Activated naive CD4-positive, alpha-beta T cell (primary cell): ENCODE results near the gene PHGDH.
A peak's percentile ranks its signal among the peaks of the same experiment; 100 is the strongest.
"Not testable (repeated sequence)": the region's sequence is repeated elsewhere in the genome, so short reads cannot be mapped to it uniquely, and the experiment has no call there.

Experiments
- DNase-seq, 4 experiments: peaks; one replicate each; lab custom pipeline; 2025; lab: John Stamatoyannopoulos, UW

Gene PHGDH

DNA sequence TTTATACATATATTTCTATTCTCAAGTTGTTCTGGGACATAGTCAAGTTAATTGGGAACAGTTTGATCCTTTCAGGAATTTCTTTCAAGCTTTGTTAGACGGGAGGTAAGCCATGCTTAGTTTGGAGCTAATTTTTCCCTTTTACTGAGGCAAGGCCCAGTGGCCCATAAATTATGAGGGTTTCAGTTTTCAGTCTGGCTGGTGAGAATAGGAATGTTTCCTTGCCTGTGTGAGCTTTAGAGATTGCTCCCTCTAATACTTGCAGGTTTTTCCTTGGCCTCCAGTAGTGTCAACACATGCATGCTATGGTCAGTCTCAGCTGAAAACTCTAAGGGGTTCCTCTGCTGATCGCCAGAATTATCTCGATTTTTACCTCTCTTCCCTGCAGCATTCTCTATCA, 14.1 kb upstream of the PHGDH start:
- DNase-seq = no peak

DNA sequence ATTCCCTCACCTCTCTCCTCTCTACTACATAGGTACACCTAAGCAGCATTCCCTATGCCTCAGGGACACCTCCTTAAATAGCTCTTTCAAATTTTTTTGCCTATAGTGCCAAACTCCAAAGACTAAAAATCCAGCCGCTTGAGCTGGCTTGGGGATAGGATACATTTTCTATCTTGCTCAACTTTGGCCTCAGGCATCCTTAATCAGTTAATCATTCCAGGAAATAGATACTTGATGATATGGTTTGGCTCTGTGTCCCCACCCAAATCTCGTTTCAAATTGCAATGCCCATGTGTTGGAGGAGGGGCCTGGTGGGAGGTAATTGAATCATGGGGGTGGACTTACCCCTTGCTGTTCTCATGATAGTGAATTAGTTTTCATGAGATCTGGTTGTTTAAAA, 11.4 kb upstream of the PHGDH start:
- DNase-seq = no peak

DNA sequence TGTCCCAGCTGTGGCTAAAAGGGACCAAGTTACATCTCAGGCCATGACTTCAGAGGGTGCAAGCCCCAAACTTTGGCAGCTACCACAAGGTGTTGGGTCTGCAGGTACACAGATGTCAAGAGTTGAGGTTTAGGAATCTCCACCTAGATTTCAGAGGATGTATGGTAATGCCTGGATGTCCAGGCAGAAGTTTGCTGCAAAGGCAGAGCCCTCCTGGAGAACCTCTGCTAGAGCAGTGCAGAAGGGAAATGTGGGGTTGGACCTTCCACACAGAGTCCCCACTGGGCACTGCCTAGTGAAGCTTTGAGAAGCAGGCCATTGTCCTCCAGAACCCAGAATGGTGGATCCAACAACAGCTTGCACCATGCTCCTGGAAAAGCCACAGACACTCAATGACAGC, 10.1 kb upstream of the PHGDH start:
- no peak for DNase-seq

DNA sequence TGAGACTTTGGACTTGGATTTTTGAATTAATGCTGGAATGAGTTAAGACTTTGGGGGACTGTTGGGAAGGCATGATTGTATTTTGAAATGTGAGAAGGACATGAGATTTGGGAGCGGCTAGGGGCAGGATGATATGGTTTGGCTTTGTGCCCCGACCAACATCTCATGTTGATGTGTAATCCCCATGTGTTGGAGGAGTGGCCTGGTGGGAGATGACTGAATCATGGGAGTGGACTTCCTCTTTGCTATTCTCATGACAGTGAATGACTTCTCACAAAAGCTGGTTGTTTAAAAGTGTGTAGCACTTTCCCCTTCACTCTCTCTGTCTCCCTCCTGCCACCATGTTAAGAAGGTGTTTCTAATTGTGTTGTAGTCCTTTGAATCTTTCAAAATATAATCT, 9.3 kb upstream of the PHGDH start:
- no peak for DNase-seq

DNA sequence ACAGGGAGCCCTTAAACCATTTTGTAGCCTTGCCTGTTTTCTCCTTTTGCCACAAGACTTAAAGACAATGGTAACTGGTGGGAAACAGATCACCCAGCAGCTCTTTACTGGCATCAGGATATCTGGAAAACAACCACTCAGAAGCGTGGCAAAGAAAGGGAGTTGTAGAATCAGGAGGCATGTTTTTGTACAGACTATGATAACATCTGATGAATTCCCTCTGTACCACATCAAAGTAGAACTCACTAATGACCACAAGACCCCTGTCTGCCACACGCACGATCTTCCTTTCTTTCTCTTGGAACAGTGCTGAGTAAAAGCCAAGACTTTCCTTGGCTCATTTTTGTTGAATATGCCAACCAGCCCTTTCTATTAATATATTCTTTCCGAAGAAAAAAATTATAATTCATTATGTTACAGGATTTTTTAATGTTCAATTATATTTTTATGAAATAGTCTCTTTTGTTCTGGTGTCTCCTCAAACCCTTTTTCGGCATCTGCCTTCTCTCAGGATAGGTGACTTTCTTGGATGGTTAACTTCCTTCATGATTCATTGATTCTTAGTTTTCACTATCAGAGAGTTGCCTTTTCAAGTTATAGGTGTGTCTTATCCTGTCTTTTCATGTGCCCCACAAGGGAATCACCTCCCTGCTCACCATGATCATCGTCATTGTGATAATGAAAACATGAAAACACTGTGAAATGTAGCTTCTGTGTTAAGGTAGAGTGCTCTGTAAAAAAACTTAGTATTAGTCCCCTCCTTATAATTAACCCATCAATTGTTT, 7.9 kb upstream of the PHGDH start:
- DNase-seq = no peak

DNA sequence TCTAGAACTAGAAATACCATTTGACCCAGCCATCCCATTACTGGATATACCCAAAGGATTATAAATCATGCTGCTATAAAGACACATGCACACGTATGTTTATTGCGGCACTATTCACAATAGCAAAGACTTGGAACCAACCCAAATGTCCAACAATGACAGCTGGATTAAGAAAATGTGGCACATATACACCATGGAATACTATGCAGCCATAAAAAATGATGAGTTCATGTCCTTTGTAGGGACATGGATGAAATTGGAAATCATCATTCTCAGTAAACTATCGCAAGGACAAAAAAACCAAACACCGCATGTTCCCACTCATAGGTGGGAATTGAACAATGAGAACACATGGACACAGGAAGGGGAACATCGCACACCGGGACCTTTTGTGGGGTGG, 5.1 kb upstream of the PHGDH start:
- DNase-seq = not testable (repeated sequence)

DNA sequence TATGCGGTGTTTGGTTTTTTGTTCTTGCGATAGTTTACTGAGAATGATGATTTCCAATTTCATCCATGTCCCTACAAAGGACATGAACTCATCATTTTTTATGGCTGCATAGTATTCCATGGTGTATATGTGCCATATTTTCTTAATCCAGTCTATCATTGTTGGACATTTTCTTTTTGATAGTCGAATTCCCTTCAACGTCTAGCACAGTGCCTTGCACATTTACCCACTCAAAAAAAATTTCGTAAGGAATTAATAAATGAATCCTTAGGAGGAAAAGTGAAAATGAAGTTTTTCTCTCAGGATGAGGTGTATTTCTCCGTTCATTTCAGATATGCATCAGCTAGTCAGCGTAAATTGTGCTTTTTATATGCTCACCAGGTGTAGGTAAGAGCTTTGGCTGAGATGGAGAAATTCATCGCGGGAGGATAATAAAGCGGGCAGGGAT, 354 bp upstream of the PHGDH start:
- not testable (repeated sequence) for DNase-seq

DNA sequence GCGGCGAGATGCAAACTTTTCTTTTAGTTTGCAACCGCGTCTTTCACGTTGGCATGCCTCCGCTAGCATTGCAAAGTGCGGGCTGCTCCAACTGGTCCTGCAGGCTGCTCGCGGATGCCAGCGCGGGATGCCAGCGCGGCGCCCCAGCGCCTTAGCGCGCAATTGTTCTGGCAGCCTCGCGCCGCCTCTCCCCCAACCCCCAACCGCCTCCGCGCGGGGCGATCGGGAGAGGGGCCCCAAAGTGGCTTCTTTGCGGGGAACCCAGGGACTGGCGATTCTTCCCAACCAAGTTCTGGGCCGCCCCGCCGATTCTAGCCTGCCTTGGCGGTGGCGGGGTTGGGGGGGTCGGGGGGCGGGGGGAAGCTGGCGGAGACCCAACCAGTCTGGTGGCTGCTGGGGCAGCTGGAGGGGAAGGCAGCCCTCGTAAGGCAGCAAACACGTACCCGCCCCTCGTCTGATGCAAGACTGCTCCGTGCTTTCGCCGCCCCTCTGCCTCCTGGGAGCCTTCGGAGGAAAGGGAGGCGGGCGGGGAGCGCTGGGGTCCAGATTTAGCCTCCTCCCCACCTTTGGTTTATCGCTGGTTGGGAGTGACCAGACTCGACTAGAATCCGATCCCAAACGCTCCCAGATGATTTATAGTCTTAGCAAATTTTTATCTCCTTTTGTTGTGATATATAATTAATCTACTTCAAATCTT, 756 bp downstream of the PHGDH start:
- DNase-seq = peak in 1 of 4 experiments; percentile 11

DNA sequence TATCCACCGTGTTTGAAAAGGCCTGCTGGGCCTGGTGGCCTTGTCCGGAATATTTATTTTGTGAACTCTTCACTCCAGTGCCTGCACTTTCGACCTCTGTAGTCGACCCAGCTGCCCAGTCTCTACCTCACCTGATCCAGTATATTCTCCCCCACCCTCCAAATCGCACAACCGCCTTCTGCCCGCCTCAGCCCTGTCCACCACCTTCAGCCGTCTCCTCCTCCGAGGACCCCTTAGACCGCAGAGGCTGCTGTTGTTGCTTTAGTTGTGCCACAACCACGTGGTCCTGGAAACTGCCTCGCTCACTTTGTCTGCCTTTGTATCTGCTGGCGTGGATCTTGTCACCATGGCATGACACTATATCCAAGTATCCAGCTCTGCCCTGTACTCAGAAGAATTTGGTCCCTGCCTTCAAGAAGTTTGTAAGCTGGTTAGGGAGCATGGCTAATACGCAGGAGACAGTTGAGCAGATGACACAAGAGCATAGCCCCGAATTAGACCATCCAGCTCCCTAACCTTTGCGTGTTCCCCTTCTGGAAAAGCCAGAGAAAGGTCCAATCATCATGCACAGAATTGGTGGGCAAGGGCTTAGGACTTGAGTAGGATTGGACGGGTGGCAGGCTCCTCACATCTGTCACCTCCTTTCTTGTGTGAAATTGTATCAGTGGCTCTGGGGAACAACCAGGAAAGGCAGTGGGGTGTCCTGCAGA, 1.5 kb downstream of the PHGDH start:
- DNase-seq = no peak

DNA sequence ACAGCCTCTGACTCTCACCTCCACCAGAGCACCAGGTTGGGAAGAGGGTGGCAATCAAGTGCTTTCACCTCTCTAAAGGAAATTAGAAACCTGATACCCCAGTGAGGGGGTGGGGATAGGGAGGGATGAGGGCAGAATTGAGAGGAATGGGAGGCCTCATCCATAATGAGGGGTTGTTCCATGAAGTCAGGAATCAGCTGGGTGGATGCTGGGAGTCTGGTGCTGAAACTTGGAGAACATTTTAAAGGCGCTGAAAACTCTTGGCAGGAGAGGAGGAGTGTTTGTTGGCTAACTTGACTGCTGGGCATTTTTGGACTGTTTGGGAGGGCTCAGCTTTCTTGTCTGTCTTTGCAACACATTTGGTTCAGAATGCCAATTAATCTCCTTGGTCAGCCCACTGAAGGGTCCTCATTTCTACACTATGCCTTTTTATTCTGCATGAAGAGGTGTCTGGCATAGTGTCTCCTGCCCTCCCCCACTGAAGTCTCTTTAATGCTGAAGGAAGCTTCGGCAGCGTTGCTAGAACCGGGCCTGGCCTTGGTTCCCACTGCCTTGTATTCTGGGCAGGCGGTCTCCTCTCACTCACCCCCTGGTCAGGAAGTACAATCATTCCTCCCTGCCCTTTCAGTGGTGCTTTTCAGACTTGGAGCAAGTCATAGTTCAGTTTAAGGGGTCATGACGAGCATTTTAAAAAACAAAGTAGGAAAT, 2.2 kb downstream of the PHGDH start:
- no peak for DNase-seq

DNA sequence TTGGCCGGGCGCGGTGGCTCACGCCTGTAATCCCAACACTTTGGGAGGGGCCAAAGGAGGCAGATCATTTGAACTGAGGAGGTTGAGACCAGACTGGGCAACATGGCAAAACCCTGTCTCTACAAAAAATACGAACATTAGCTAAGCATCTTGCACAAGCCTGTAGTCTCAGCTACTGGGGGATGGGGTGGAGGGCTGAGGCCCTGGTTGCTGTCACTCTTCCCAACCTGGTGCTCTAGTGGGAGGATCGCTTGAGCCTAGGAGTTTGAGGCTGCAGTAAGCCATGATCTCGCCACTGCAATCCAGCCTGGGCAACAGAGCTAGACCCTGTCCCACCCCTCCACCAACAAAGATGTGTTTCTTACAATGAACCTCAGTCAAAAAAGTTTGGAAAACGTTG, 2.8 kb downstream of the PHGDH start:
- no peak for DNase-seq

DNA sequence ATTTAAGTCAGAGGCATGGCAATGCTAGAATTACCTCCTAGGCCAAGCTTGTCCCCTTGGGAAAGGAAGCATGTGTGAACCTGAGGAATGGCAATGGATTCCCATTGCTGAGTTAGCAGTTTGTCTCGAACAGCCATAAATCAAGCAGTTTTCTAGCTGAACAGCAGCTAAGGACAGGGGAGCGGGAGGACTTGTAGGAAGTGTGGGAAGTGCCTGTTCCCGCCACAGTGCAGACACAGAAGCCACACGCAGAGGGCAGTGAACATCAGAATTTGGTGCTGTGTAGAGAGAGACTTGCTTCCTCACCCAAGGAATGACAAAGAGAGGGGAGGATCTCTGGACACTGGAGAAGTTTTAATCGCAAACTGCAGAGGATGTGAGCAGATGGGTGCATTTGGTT, 3.8 kb downstream of the PHGDH start:
- no peak for DNase-seq

DNA sequence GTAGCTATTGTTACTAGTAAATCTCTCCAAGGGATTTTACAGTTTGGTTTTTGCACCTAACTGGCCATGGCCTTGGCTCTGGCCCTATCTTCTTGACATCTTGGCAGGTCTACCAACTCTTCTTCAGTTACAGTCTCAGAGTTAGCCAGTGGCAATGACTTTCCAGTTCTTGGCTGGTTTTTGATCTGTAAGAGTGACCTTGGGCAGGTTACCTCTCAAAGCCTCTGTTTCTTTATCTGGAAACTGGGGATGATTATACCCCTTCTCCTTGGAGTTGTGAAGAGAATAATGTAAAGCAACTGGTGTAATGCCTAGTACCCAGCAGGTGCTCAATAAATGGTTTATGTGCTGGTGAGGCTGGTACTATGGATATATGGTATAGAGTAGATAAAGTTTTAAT, 6.7 kb downstream of the PHGDH start:
- DNase-seq = no peak

DNA sequence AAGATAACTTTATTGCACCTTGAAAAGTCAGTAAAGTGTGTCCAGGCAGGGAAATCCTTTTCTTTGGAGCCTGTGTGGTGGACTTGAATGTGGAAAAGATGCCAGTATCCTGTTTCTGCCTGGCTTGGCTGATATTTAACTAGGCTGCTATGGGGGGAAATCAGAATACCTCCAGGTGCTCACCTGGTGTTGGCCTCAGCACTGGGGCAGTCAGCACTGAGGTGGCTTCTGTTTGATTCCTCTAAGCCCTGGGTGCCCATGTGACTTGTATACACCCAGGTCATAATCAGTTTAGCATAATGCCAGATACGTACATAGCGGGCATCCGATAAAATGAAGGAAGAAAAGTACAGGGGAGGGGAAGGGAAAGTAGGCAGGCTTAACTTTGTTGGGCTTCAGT, 7.2 kb downstream of the PHGDH start:
- DNase-seq = no peak

DNA sequence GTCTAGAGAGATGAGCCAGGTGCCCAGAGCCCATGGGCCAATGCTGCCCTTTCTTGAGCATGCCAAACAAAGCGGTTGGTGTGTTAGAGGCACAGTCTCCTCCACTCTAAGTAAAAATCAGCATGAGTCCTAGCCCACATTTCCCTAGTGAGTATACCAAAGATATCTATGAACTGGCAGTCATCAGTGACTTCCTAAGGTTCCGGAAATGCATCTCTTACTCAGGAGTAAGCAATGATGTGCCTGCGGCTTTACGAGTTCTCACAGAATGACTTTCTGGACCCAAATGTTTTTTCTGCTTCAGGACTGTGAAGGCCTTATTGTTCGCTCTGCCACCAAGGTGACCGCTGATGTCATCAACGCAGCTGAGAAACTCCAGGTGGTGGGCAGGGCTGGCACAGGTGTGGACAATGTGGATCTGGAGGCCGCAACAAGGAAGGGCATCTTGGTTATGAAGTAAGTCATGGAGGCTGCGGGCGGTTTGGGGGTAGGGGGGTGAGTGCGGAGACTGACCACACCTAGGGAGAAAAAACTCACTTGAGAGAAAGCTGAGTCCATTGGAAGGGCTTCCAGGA, 9.2 kb downstream of the PHGDH start:
- DNase-seq = no peak

DNA sequence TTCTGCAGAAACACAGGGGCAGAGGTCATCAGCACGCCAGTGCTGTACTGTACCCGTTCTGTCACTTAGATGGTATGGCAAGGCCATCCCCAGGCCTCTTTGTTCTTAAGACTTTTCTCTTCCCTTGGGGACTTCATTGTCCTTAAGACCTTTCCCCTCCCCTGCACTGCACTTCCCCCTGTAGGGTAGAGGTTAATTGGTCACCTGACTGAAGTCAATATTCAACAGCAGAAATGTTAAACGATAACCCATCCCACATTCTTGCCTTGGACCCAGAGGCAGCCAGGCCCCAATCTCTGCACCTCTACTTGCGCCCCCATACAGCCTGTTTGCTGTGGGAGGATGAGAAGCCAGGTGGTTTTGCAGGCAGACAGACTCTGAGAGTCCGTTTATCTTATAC, 10.2 kb downstream of the PHGDH start:
- DNase-seq = no peak

DNA sequence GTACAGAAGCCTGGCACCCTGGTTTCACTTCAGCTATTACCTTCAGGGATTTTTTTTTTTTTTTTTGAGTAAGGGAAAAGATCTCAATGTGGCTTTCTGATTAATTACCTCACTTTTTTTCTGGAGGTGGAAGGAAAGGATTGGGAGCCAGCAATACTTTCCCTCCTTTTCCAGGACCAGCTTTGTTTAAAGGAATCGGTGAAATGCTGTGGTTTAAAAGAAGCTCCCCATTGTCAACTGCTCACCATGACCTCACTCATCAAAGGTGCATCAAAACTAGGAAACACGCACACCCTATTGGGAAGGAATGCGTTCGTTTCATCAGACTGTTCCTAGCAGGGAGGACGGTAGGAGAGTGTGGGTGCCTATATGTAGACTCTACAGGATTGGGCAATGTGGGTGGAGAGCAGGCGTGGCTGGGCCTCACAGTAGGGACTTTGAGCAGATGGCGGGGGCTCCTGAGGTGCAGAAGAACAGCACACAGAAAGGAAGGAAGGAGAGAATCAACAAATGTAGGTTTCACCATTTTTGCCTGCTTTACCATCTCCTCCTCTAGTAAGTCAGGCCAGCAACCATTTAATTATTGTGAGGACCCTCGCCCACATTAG, 13.0 kb downstream of the PHGDH start:
- DNase-seq = no peak

DNA sequence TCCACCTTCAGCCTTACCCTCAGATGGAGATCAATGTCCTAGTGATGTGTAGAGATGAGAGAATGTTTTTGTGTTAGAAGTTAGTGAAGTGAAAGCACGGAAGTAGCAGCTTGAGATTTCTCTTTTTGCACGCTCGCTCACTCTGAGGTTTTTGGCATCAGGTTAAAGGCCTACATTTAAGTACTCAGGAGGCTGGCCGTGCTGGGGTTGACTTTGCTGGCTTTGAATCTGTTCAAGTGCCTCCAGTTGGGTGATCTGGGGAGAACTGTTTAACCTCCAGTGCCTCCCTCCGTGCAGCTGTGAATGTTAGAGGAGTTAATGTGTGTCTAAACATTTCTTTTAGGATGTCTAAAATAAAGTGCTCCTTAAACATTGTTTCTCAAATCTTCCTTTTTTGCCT, 13.9 kb downstream of the PHGDH start:
- no peak for DNase-seq

DNA sequence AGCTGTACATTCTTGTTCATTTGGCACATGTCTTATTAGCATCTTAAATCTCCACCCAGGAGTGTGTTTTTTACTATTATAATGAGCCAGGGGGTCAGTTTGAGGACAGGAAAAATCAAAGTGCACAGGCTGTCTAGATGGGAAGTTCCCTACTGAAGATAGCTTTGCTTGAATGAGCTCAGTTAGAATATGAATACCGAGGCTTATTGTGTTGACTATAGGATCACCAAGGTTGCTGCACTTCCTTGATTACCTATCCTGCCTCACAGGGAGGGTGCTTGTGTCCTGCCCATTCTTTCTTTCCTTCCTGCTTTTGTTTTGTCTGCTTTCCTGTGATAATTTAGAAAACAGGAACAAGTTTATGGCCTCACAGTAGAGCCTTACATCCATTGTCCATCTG, 16.3 kb downstream of the PHGDH start:
- DNase-seq = no peak

DNA sequence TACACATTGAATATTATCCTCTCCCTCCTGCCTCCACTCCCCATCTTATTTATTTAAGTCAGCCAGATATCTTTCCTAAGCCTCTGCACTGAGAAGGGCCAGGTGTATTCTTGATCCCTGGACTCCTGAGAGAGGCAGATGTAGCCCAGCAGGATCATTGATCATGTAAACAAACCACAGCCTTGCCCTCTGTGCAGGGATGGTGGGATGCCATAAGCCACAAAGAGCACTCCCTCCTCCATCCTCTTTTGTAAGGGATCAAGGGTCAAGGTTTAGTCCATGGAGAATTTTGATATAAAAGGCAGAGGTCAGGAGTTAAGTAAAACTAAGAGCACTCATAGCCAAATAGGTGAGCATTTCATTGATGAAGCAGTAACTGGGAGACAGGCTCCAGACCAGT, 17.3 kb downstream of the PHGDH start:
- no peak for DNase-seq

DNA sequence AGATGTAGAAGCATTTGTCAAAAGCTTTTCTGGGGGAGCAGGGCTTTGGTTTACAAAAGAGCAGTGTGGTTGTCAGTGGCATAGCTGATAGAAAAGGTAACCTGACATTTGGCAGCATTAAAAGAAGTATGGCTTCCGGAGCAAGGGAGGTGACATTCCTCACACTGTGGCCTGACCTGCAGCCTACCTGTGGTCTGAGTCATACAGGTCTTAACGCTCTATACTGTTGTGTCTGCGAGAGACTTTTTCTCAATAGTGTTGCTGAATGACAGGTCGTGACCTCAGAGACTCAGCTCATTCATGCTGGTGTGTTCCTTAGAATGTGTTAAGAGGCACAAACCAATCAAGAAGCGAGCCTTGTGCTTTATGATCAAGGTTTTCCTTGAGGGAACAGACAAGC, 19.3 kb downstream of the PHGDH start:
- no peak for DNase-seq
